Caki2 (cell line): Measurements from ENCODE around the gene TRIML2. TPM values are rescaled to one million over a fixed set of nuclear protein-coding genes. Genes with fewer than 3 reads are reported as not detected.

Experiments used
- DNase-seq: peaks from one replicate; pipeline ENCODE4 v3.0.0-alpha.2; 2015; ENCODE audit warnings: low read depth
- in situ Hi-C: cut with HindIII; loops from 2 replicates; pipeline ENCODE4 v1.10.0; 2016; ENCODE audit warnings: low sequenced_read_pairs, low pct_unique_long_range_greater_than_20kb, mixed read lengths
- total RNA-seq: library from RNA; depleted of rRNA; stranded (reverse); fragments of >200 nt; shearing (Covaris generic); gene quantifications from 2 replicates; pipeline ENCODE4 v1.2.3, GENCODE V29; 2014; ENCODE audit warnings: low replicate concordance; rRNA removed

The TRIML2 gene
- not detected in 2 replicates for total RNA-seq

- in situ Hi-C loops, result no loop called here
- no peak for DNase-seq
Measured at GRCh38 chr4:188109157-188109755, at the start of gene TRIML2. Gene TRIML2, minus strand, starts transcription at chr4:188109603. Its CDS starts 4,235 bp downstream, at chr4:188105368.

- in situ Hi-C loops, result no loop called here
- no peak for DNase-seq
Measured at GRCh38 chr4:188158336-188158735, 48.9 kb upstream of the TRIML2 start.

- no peak for DNase-seq
- in situ Hi-C loops, result no loop called here
Measured at GRCh38 chr4:188154668-188155405, 45.4 kb upstream of the TRIML2 start.

GRCh38 chr4:188147776-188148175 is 38.4 kb upstream of the TRIML2 start:
- in situ Hi-C loops, result no loop called here
- DNase-seq, result no peak

- DNase-seq, result no peak
- in situ Hi-C loops, result no loop called here
Measured at GRCh38 chr4:188147176-188147575, 37.8 kb upstream of the TRIML2 start.

- in situ Hi-C loops, result no loop called here
- no peak for DNase-seq
Measured at GRCh38 chr4:188146618-188147017, 37.2 kb upstream of the TRIML2 start.

- no peak for DNase-seq
- in situ Hi-C loops, result no loop called here
Measured at GRCh38 chr4:188145601-188146000, 36.2 kb upstream of the TRIML2 start.

- in situ Hi-C loops, result no loop called here
- no peak for DNase-seq
Measured at GRCh38 chr4:188143731-188144130, 34.3 kb upstream of the TRIML2 start.

- in situ Hi-C loops, result no loop called here
Measured at GRCh38 chr4:188139671-188140070, 30.3 kb upstream of the TRIML2 start.

GRCh38 chr4:188139141-188139540 is 29.7 kb upstream of the TRIML2 start, which contains the start of gene TRIML1:
Gene TRIML1, plus strand, starts transcription at chr4:188139441. Its CDS starts 118 bp downstream, at chr4:188139559.
- in situ Hi-C loops, result no loop called here
- DNase-seq, result no peak

More at GRCh38 chr4:188139671-188140070, 30.3 kb upstream of the TRIML2 start:
- no peak for DNase-seq

- in situ Hi-C loops, result no loop called here
- DNase-seq, result no peak
Measured at GRCh38 chr4:188138227-188138626, 28.8 kb upstream of the TRIML2 start.

- in situ Hi-C loops, result no loop called here
- DNase-seq, result no peak
Measured at GRCh38 chr4:188132232-188132631, 22.8 kb upstream of the TRIML2 start.

- in situ Hi-C loops, result no loop called here
- no peak for DNase-seq
Measured at GRCh38 chr4:188130355-188130754, 21.0 kb upstream of the TRIML2 start.

GRCh38 chr4:188127214-188127874 is 17.9 kb upstream of the TRIML2 start:
- DNase-seq, result peak; percentile 88
- in situ Hi-C loops, result no loop called here

GRCh38 chr4:188121530-188121929 is 12.1 kb upstream of the TRIML2 start:
- no peak for DNase-seq
- in situ Hi-C loops, result no loop called here

- in situ Hi-C loops, result no loop called here
- DNase-seq, result no peak
Measured at GRCh38 chr4:188117631-188118324, 8.4 kb upstream of the TRIML2 start.

- DNase-seq, result no peak
- in situ Hi-C loops, result no loop called here
Measured at GRCh38 chr4:188113156-188113555, 3.8 kb upstream of the TRIML2 start.

- in situ Hi-C loops, result no loop called here
- no peak for DNase-seq
Measured at GRCh38 chr4:188111955-188112354, 2.6 kb upstream of the TRIML2 start.
